IMR-90 (cell line): ENCODE measurements around the gene TMTC1. TPM values are rescaled to one million over a fixed set of nuclear protein-coding genes. Genes with fewer than 3 reads are reported as not detected.

Experiments used
- ATAC-seq: fragments of 200-7000 bp; cut with Tn5 transposase; 2 replicates; pipeline ENCODE4 v1.9.1; 2020; ENCODE audit warnings: low read depth, mild to moderate bottlenecking, moderate library complexity
- BruUV-seq: library from RNA; stranded (reverse); fragments of 400-500 nt; replicated peaks from 2 replicates; lab custom pipeline; 2021; lab: Mats Ljungman, UMichigan
- CTCF ChIA-PET: fragments of 300-600 bp; formaldehyde crosslinking; extraction: SDS; loops from one replicate; lab custom pipeline; 2021; ENCODE audit warnings: antibody characterized with exemption; lab: Yijun Ruan, JAX
- POLR2A ChIA-PET: fragments of 300-600 bp; sonication (Branson Sonifier 250); formaldehyde crosslinking; loops from one replicate; lab custom pipeline; 2022; ENCODE audit warnings: antibody characterized with exemption; ENCODE audit not compliant: unreplicated experiment; lab: Charles Lee
- DNase-seq: peaks from one replicate; pipeline ENCODE4 v3.0.0; 2013
- H2AFZ ChIP-seq: replicated peaks from 2 replicates; pipeline ENCODE3; 2013; ENCODE audit warnings: low read length, mild to moderate bottlenecking; ENCODE audit not compliant: poor library complexity
- H2AK5ac ChIP-seq: 2 replicates; pipeline ENCODE4 v1.6.1; 2013; ENCODE audit warnings: low read depth, low read length, inconsistent platforms
- H2AK9ac ChIP-seq: replicated peaks from 2 replicates; pipeline ENCODE3; 2013; ENCODE audit warnings: mild to moderate bottlenecking, low read depth, low read length, moderate library complexity; ENCODE audit not compliant: poor library complexity
- H2BK120ac ChIP-seq: 2 replicates; pipeline ENCODE4 v1.6.1; 2013; ENCODE audit warnings: low read depth, low read length, inconsistent platforms
- H2BK15ac ChIP-seq: 3 replicates; pipeline ENCODE4 v1.6.1; 2013; ENCODE audit warnings: low read depth, low read length, inconsistent platforms
- H2BK20ac ChIP-seq: 2 replicates; pipeline ENCODE4 v1.6.1; 2013; ENCODE audit warnings: low read depth, mild to moderate bottlenecking, inconsistent platforms, low read length, moderate library complexity
- H2BK5ac ChIP-seq: 2 replicates; pipeline ENCODE4 v1.6.1; 2013; ENCODE audit warnings: mild to moderate bottlenecking, low read depth, low read length, inconsistent platforms; ENCODE audit not compliant: poor library complexity, severe bottlenecking
- H3K14ac ChIP-seq: replicated peaks from 2 replicates; pipeline ENCODE4 v1.6.1; 2013; ENCODE audit warnings: low read depth, low read length, inconsistent platforms
- H3K18ac ChIP-seq: 2 replicates; pipeline ENCODE4 v1.6.1; 2013; ENCODE audit warnings: low read depth, low read length, control low read depth
- H3K23ac ChIP-seq: 2 replicates; pipeline ENCODE4 v1.6.1; 2013; ENCODE audit warnings: low read depth, low read length, inconsistent platforms
- H3K27ac ChIP-seq: 2 replicates; pipeline ENCODE4 v1.5.1; 2013; ENCODE audit warnings: mild to moderate bottlenecking, control low read depth, low read length; ENCODE audit not compliant: insufficient read depth
- H3K27me3 ChIP-seq: 2 replicates; pipeline ENCODE4 v1.6.1; 2013; ENCODE audit warnings: low read length; ENCODE audit not compliant: control insufficient read depth, insufficient read depth
- H3K36me3 ChIP-seq: 2 replicates; pipeline ENCODE4 v1.6.1; 2013; ENCODE audit warnings: low read length, mixed read lengths; ENCODE audit not compliant: control insufficient read depth, insufficient read depth
- H3K4ac ChIP-seq: 2 replicates; pipeline ENCODE4 v1.6.1; 2013; ENCODE audit warnings: low read depth, low read length, inconsistent platforms
- H3K4me1 ChIP-seq: 2 replicates; pipeline ENCODE4 v1.6.1; 2013; ENCODE audit warnings: low read length, mixed read lengths; ENCODE audit not compliant: control insufficient read depth, insufficient read depth
- H3K4me2 ChIP-seq: 2 replicates; pipeline ENCODE4 v1.6.1; 2013; ENCODE audit warnings: low read depth, mild to moderate bottlenecking, control low read depth, low read length, moderate library complexity
- H3K4me3 ChIP-seq: 2 replicates; pipeline ENCODE4 v1.5.1; 2013; ENCODE audit warnings: low read depth, mild to moderate bottlenecking, control low read depth, low read length, moderate library complexity; ENCODE audit not compliant: insufficient read depth
- H3K56ac ChIP-seq: 2 replicates; pipeline ENCODE4 v1.6.1; 2013; ENCODE audit warnings: low read length, inconsistent platforms; ENCODE audit not compliant: insufficient read depth; ENCODE audit errors: extremely low read depth
- H3K79me1 ChIP-seq, 2 experiments: 2 replicates each; pipeline ENCODE4 v1.6.1; 2013; ENCODE audit warnings: low read length in 2 of 2, inconsistent platforms in 1 of 2, low read depth in 1 of 2
- H3K9ac ChIP-seq: 2 replicates; pipeline ENCODE4 v1.6.1; 2013; ENCODE audit warnings: low read depth, low read length, control low read depth
- H3K9me1 ChIP-seq: 2 replicates; pipeline ENCODE4 v1.6.1; 2013; ENCODE audit warnings: low read length, inconsistent platforms; ENCODE audit not compliant: insufficient read depth
- H3K9me3 ChIP-seq: 2 replicates; pipeline ENCODE4 v1.6.1; 2013; ENCODE audit warnings: low read length; ENCODE audit not compliant: control insufficient read depth, insufficient read depth
- H4K20me1 ChIP-seq: 2 replicates; pipeline ENCODE4 v1.6.1; 2013; ENCODE audit warnings: low read length, inconsistent platforms; ENCODE audit not compliant: insufficient read depth
- H4K5ac ChIP-seq: 2 replicates; pipeline ENCODE4 v1.6.1; 2013; ENCODE audit warnings: mild to moderate bottlenecking, low read depth, low read length, control low read depth
- H4K8ac ChIP-seq, 2 experiments: 2 replicates each; pipeline ENCODE4 v1.6.1; 2013; ENCODE audit warnings: low read depth in 2 of 2, low read length in 2 of 2, control low read depth in 1 of 2, inconsistent platforms in 1 of 2
- H4K91ac ChIP-seq: 2 replicates; pipeline ENCODE4 v1.6.1; 2013; ENCODE audit warnings: low read depth, low read length, inconsistent platforms; ENCODE audit not compliant: insufficient read depth
- CEBPB ChIP-seq: IDR thresholded peaks from 2 replicates; pipeline ENCODE4 v1.6.1; 2012; ENCODE audit warnings: low read depth, low read length, improper control_type of control experiment
- CHD1 ChIP-seq: IDR thresholded peaks from 2 replicates; pipeline ENCODE4 v1.6.1; 2012; ENCODE audit warnings: low read depth, low read length, improper control_type of control experiment
- CTCF ChIP-seq: conservative IDR thresholded peaks from 2 replicates; pipeline ENCODE4 v1.5.1; 2012; ENCODE audit warnings: mild to moderate bottlenecking, low read depth, low read length, improper control_type of control experiment
- FOS ChIP-seq: fragments of 150-350 bp; IDR thresholded peaks from 2 replicates; pipeline ENCODE4 v1.6.1; 2016; ENCODE audit warnings: low read depth, low read length
- MAFK ChIP-seq: IDR thresholded peaks from 2 replicates; pipeline ENCODE4 v1.6.1; 2012; ENCODE audit warnings: low read depth, low read length, improper control_type of control experiment
- MAZ ChIP-seq: IDR thresholded peaks from 2 replicates; pipeline ENCODE4 v1.6.1; 2012; ENCODE audit warnings: low read depth, mild to moderate bottlenecking, low read length, improper control_type of control experiment, moderate library complexity, borderline replicate concordance
- MXI1 ChIP-seq: IDR thresholded peaks from 2 replicates; pipeline ENCODE4 v1.6.1; 2012; ENCODE audit warnings: low read depth, mild to moderate bottlenecking, low read length, moderate library complexity, borderline replicate concordance
- POLR2A ChIP-seq: IDR thresholded peaks from 2 replicates; pipeline ENCODE4 v1.6.1; 2012; ENCODE audit warnings: mild to moderate bottlenecking, low read depth, low read length
- RFX5 ChIP-seq: IDR thresholded peaks from 2 replicates; pipeline ENCODE4 v1.8.0; 2012; ENCODE audit warnings: low read depth, mild to moderate bottlenecking, low read length, moderate library complexity
- USF2 ChIP-seq: fragments of 150-350 bp; IDR thresholded peaks from 2 replicates; pipeline ENCODE4 v1.6.1; 2017; ENCODE audit warnings: mild to moderate bottlenecking, antibody characterized with exemption, low read length, low read depth
- WGBS, 2 experiments: methylation state at CpG; one replicate each; pipeline versions ENCODE4 v1.1.5 to v1.1.7; 2013; ENCODE audit warnings: missing lambda C conversion rate in 2 of 2; ENCODE audit not compliant: insufficient read length in 1 of 2; ENCODE audit errors: extremely low coverage in 2 of 2; 5-methylcytosine and 5-hydroxymethylcytosine counted together
- dilution Hi-C: fragments of 300-500 bp; cut with HindIII; formaldehyde crosslinking; loops from one replicate; pipeline ENCODE4 v1.14.3; 2018; ENCODE audit warnings: low sequenced_read_pairs; ENCODE audit not compliant: unreplicated experiment
- in situ Hi-C: fragments of 300-500 bp; cut with MboI; formaldehyde crosslinking; loops from 3 replicates; pipeline ENCODE4 v1.14.3; 2019; ENCODE audit warnings: low sequenced_read_pairs, inconsistent platforms, mixed read lengths
- intact Hi-C: fragments of 100-400 bp; cut with micrococcal nuclease; formaldehyde crosslinking; loops from 2 replicates; pipeline ENCODE4 v1.10.0; 2022
- polyA plus RNA-seq, 3 experiments: library from polyadenylated mRNA; depleted of rRNA; stranded (reverse); fragments of >200 nt; gene quantifications; 2 replicates each; pipeline ENCODE4 v1.2.3, GENCODE V29; 2012; ENCODE audit warnings: low replicate concordance in 1 of 3
- total RNA-seq: library from RNA; depleted of rRNA; stranded (reverse); fragments of >200 nt; gene quantifications from 2 replicates; pipeline ENCODE4 v1.2.3, GENCODE V29; 2012

The TMTC1 gene
- total and polyA plus RNA-seq, 2 of the 4 experiments (the other 2 are of a cell fraction): 12.5 to 36.4 TPM

- CTCF ChIA-PET: no interaction called here
- Histone ChIP-seq H3K23ac (peak overlapping the region; percentile 71), H2AK5ac (peak overlapping the region; percentile 30), H2BK15ac (peak overlapping the region; percentile 54), H4K5ac (no peak overlapping the region), H3K36me3 (peaks cover 20% of the 10 kb centered on the region; the same call in 1 of the 2 replicates), H3K27ac (no peak overlapping the region), H2BK5ac (peak overlapping the region; percentile 56), H3K79me1 (peaks cover 0 to 4% of the 10 kb centered on the region in 2 experiments; a peak in 1 of 4 replicates), H4K91ac (peak overlapping the region; percentile 58; the same call in 1 of the 2 replicates), H3K18ac (no peak overlapping the region; the same call in 1 of the 2 replicates), H3K14ac (peak overlapping the region; percentile 83), H2BK120ac (peak overlapping the region; percentile 88), H2AK9ac (no peak overlapping the region), H3K27me3 (no peaks in the 10 kb centered on the region), H3K9me1 (peaks cover 18% of the 10 kb centered on the region), H3K4ac (peak overlapping the region; percentile 44), H3K9me3 (no peaks in the 10 kb centered on the region), H3K4me2 (no peak overlapping the region), H4K8ac (peak overlapping the region; percentile 28 to 52; a peak in 1 of 4 replicates), H2AFZ (no peak overlapping the region), H3K9ac (no peak overlapping the region), H4K20me1 (no peaks in the 10 kb centered on the region), H3K4me3 (no peak overlapping the region), H2BK20ac (peak overlapping the region; percentile 58), H3K56ac (peak overlapping the region; percentile 47; the same call in 1 of the 2 replicates), H3K4me1 (peaks cover 11% of the 10 kb centered on the region)
- no peak for ATAC-seq
- no peak for DNase-seq
- TF ChIP-seq CHD1 (no peak), CTCF (no peak), FOS (no peak), USF2 (no peak), MAFK (no peak), MXI1 (no peak), MAZ (no peak), CEBPB (no peak), POLR2A (no peak), RFX5 (no peak)
- no TSS peak for BruUV-seq
- POLR2A ChIA-PET: no interaction called here
- intact Hi-C loops (no loop called here), in situ Hi-C loops (no loop called here), dilution Hi-C loops (no loop called here)
- WGBS, 2 experiments: no CpG with 5 or more reads among the region's 1 CpG
Observed at GRCh38 chr12:29563071-29563470, 220.7 kb downstream of the TMTC1 start.
